ENCODE results near the gene FARP1. TPM values are rescaled to one million over a fixed set of nuclear protein-coding genes. Genes with fewer than 3 reads are reported as not detected.

Gene FARP1
- total RNA-seq, 1 experiment from 2014 or later, result 96.6 TPM

- TF ChIP-seq ZNF281 (CRISPR knock-in tag; IDR thresholded peaks at IDR 0.05), result no peak
- TF ChIP-seq JUN (CRISPR knock-in tag; IDR thresholded peaks at IDR 0.05), result no peak
- no peak for TF ChIP-seq ERG (CRISPR knock-in tag; IDR thresholded peaks at IDR 0.05)
- no peak for TF ChIP-seq TEAD1 (CRISPR knock-in tag; IDR thresholded peaks at IDR 0.05)
- no peak for TF ChIP-seq ZNF219 (CRISPR knock-in tag; IDR thresholded peaks at IDR 0.05; ENCODE audit: borderline replicate concordance)
- TF ChIP-seq MAX (CRISPR knock-in tag; IDR thresholded peaks at IDR 0.05), result no peak
- no peak for TF ChIP-seq CTCF (IDR thresholded peaks at IDR 0.05)
Measured at GRCh38 chr13:98241976-98242375, 99.1 kb downstream of the FARP1 start (continued).

- TF ChIP-seq PRRX2 (CRISPR knock-in tag; IDR thresholded peaks at IDR 0.05) (no peak), RORB (CRISPR knock-in tag; IDR thresholded peaks at IDR 0.05) (no peak), IRF1 (CRISPR knock-in tag; IDR thresholded peaks at IDR 0.05) (no peak), CBFB (CRISPR knock-in tag; IDR thresholded peaks at IDR 0.05; ENCODE audit: low read depth) (no peak), ZNF121 (CRISPR knock-in tag; IDR thresholded peaks at IDR 0.05) (peak; percentile 82; the same call in 1 of the 2 replicates)
Measured at GRCh38 chr13:98242403-98242802, 99.5 kb downstream of the FARP1 start.

GRCh38 chr13:98243929-98244272 is 101.0 kb downstream of the FARP1 start:
- no peak for ATAC-seq
- ChIA-PET CTCF (no interaction called here), POLR2A (no interaction called here)
- H3K27me3 Mint-ChIP-seq (ENCODE audit: low read depth), result no peaks in the 10 kb centered on the region
- no peak for DNase-seq (ENCODE audit: low spot score)
- H3K36me3 Mint-ChIP-seq, result no peaks in the 10 kb centered on the region
- H3K4me1 Mint-ChIP-seq, result peaks cover 34% of the 10 kb centered on the region
- H3K4me3 Mint-ChIP-seq, result no peak overlapping the region
- no peak overlapping the region for H3K27ac Mint-ChIP-seq
- no peaks in the 10 kb centered on the region for H3K9me3 Mint-ChIP-seq
- TF ChIP-seq ZNF396 (CRISPR knock-in tag; IDR thresholded peaks at IDR 0.05; ENCODE audit: borderline replicate concordance) (no peak), RELA (CRISPR knock-in tag; IDR thresholded peaks at IDR 0.05; ENCODE audit: borderline replicate concordance) (no peak), GTF2I (CRISPR knock-in tag; conservative IDR thresholded peaks at IDR 0.05) (no peak), KAT7 (CRISPR knock-in tag; IDR thresholded peaks at IDR 0.05; ENCODE audit: borderline replicate concordance) (no peak), ZMAT4 (CRISPR knock-in tag; IDR thresholded peaks at IDR 0.05) (no peak), PRRX2 (CRISPR knock-in tag; IDR thresholded peaks at IDR 0.05) (no peak), FOXP4 (CRISPR knock-in tag; IDR thresholded peaks at IDR 0.05) (no peak), ZNF317 (CRISPR knock-in tag; IDR thresholded peaks at IDR 0.05; ENCODE audit: borderline replicate concordance, low read depth) (no peak), PRDM15 (CRISPR knock-in tag; IDR thresholded peaks at IDR 0.05) (no peak)

More at GRCh38 chr13:98242403-98242802, 99.5 kb downstream of the FARP1 start:
- no peak overlapping the region for H3K27ac Mint-ChIP-seq
- no peak for ATAC-seq
- CTCF ChIA-PET, result no interaction called here
- H3K4me1 Mint-ChIP-seq, result peaks cover 46% of the 10 kb centered on the region
- no peak overlapping the region for H3K4me3 Mint-ChIP-seq
- POLR2A ChIA-PET, result no interaction called here
- no peaks in the 10 kb centered on the region for H3K36me3 Mint-ChIP-seq
- no peaks in the 10 kb centered on the region for H3K9me3 Mint-ChIP-seq
- H3K27me3 Mint-ChIP-seq (ENCODE audit: low read depth), result no peaks in the 10 kb centered on the region
- no peak for DNase-seq (ENCODE audit: low spot score)

Data from WTC11 (cell line).